H1 (cell line): ENCODE results near the gene CABCOCO1. TPM values are rescaled to one million over a fixed set of nuclear protein-coding genes. Genes with fewer than 3 reads are reported as not detected.

Experiments used
- CTCF ChIA-PET: fragments of 300-600 bp; sonication (Branson Sonifier 250); formaldehyde crosslinking; loops from one replicate; lab custom pipeline; 2021; ENCODE audit not compliant: partially characterized antibody; lab: Charles Lee
- POLR2A ChIA-PET: fragments of 300-600 bp; sonication (Branson Sonifier 250); formaldehyde crosslinking; loops from one replicate; lab custom pipeline; 2021; ENCODE audit warnings: inconsistent platforms; ENCODE audit not compliant: partially characterized antibody; lab: Charles Lee
- DNase-seq, 2 experiments: peaks; one replicate each; pipeline versions ENCODE4 v3.0.0 to v3.0.0-alpha.2; 2010 to 2022; ENCODE audit warnings: low spot score in 2 of 2, low read depth in 1 of 2, mixed read lengths in 1 of 2
- FAIRE-seq: peaks from 2 replicates; lab custom pipeline; 2011; peaks lifted over from hg19 to GRCh38; lab: Jason Lieb, UNC
- H2AFZ ChIP-seq: 2 replicates; pipeline ENCODE4 v1.8.1; 2012; ENCODE audit warnings: low read length, inconsistent platforms
- H2AK5ac ChIP-seq: 2 replicates; pipeline ENCODE4 v1.6.1; 2013; ENCODE audit warnings: low read depth, low read length
- H2BK120ac ChIP-seq: replicated peaks from 2 replicates; pipeline ENCODE3; 2013; ENCODE audit warnings: low read depth, low read length, inconsistent platforms
- H2BK12ac ChIP-seq: 2 replicates; pipeline ENCODE4 v1.6.1; 2013; ENCODE audit warnings: low read depth, low read length
- H2BK15ac ChIP-seq: 2 replicates; pipeline ENCODE4 v1.6.1; 2013; ENCODE audit warnings: low read length
- H2BK20ac ChIP-seq: 2 replicates; pipeline ENCODE4 v1.6.1; 2013; ENCODE audit warnings: low read length
- H2BK5ac ChIP-seq: 2 replicates; pipeline ENCODE4 v1.6.1; 2013; ENCODE audit warnings: low read depth, low read length
- H3K14ac ChIP-seq: 2 replicates; pipeline ENCODE4 v1.6.1; 2013; ENCODE audit warnings: inconsistent platforms; ENCODE audit not compliant: insufficient read length
- H3K18ac ChIP-seq: 2 replicates; pipeline ENCODE4 v1.6.1; 2013; ENCODE audit warnings: low read length; ENCODE audit errors: extremely low read depth
- H3K23ac ChIP-seq: 2 replicates; pipeline ENCODE4 v1.6.1; 2013; ENCODE audit warnings: inconsistent platforms; ENCODE audit not compliant: insufficient read length
- H3K23me2 ChIP-seq: 2 replicates; pipeline ENCODE4 v1.6.1; 2013; ENCODE audit warnings: low read depth, low read length
- H3K27ac ChIP-seq: 2 replicates; pipeline ENCODE4 v1.6.1; 2011; ENCODE audit warnings: low read depth, low read length, inconsistent platforms
- H3K27me3 ChIP-seq, 4 experiments: replicated peaks in 1 of 4; 1 replicate in 1 of 4; 2 replicates in 3 of 4; pipeline versions ENCODE4 v1.6.1 to v1.8.1; 2011 to 2013; ENCODE audit warnings: low read length in 3 of 4, mild to moderate bottlenecking in 3 of 4, inconsistent platforms in 2 of 4, mixed read lengths in 2 of 4, moderate library complexity in 1 of 4; ENCODE audit not compliant: control insufficient read depth in 3 of 4, insufficient read depth in 3 of 4; ENCODE audit errors: extremely low read depth in 1 of 4
- H3K36me3 ChIP-seq, 4 experiments: 2 replicates each; pipeline versions ENCODE4 v1.6.1 to v1.8.1; 2011 to 2013; ENCODE audit warnings: mild to moderate bottlenecking in 4 of 4, low read length in 3 of 4, moderate library complexity in 2 of 4, control low read depth in 1 of 4, inconsistent platforms in 1 of 4; ENCODE audit not compliant: insufficient read depth in 4 of 4, control insufficient read depth in 2 of 4
- H3K4ac ChIP-seq: replicated peaks from 2 replicates; pipeline ENCODE3; 2013; ENCODE audit warnings: low read length, low read depth, mixed read lengths, inconsistent platforms; ENCODE audit not compliant: insufficient read length
- H3K4me1 ChIP-seq, 4 experiments: replicated peaks in 1 of 4; 1 replicate in 1 of 4; 2 replicates in 3 of 4; pipeline versions ENCODE4 v1.6.1 to v1.8.1; 2011 to 2013; ENCODE audit warnings: low read length in 3 of 4, inconsistent platforms in 2 of 4, mixed read lengths in 1 of 4; ENCODE audit not compliant: insufficient read depth in 4 of 4, control insufficient read depth in 3 of 4
- H3K4me2 ChIP-seq, 2 experiments: 2 replicates each; pipeline versions ENCODE4 v1.6.1 to v1.8.1; 2011 to 2013; ENCODE audit warnings: low read depth in 2 of 2, low read length in 2 of 2, control low read depth in 1 of 2, inconsistent platforms in 1 of 2, mild to moderate bottlenecking in 1 of 2; ENCODE audit not compliant: insufficient read depth in 1 of 2
- H3K4me3 ChIP-seq, 4 experiments: fragments of 200-600, 300-600 bp in 1 of 4; sonication (generic), shearing (Covaris generic), sonication (Bioruptor Twin) in 1 of 4; 2 replicates each; pipeline versions ENCODE4 v1.5.1 to v1.8.1; 2011 to 2016; ENCODE audit warnings: low read length in 4 of 4, low read depth in 3 of 4, control low read depth in 2 of 4, inconsistent platforms in 2 of 4, mild to moderate bottlenecking in 2 of 4, mixed read lengths in 1 of 4, moderate library complexity in 1 of 4; ENCODE audit not compliant: insufficient read depth in 2 of 4; ENCODE audit errors: extremely low read depth in 1 of 4
- H3K56ac ChIP-seq: replicated peaks from 2 replicates; pipeline ENCODE3; 2013; ENCODE audit warnings: low read depth, mild to moderate bottlenecking, mixed read lengths, low read length, inconsistent platforms; ENCODE audit not compliant: insufficient read length
- H3K79me1 ChIP-seq: 2 replicates; pipeline ENCODE4 v1.6.1; 2013; ENCODE audit warnings: low read depth, low read length, control low read depth
- H3K79me2 ChIP-seq, 2 experiments: 2 replicates each; pipeline versions ENCODE4 v1.6.1 to v1.8.1; 2012 to 2013; ENCODE audit warnings: low read length in 2 of 2, mild to moderate bottlenecking in 2 of 2, inconsistent platforms in 1 of 2; ENCODE audit not compliant: insufficient read depth in 2 of 2, control insufficient read depth in 1 of 2
- H3K9ac ChIP-seq, 4 experiments: replicated peaks in 1 of 4; 1 replicate in 1 of 4; 2 replicates in 3 of 4; pipeline versions ENCODE4 v1.6.1 to v1.8.1; 2011 to 2013; ENCODE audit warnings: low read depth in 3 of 4, low read length in 3 of 4, control low read depth in 2 of 4, mild to moderate bottlenecking in 2 of 4, moderate library complexity in 2 of 4, inconsistent platforms in 1 of 4; ENCODE audit errors: extremely low read depth in 1 of 4
- H3K9me3 ChIP-seq, 2 experiments: 2 replicates each; pipeline versions ENCODE4 v1.6.1 to v1.8.1; 2012 to 2013; ENCODE audit warnings: mild to moderate bottlenecking in 2 of 2, moderate library complexity in 2 of 2, control low read depth in 1 of 2, inconsistent platforms in 1 of 2, low read depth in 1 of 2, low read length in 1 of 2, mixed read lengths in 1 of 2; ENCODE audit not compliant: insufficient read depth in 2 of 2
- H4K20me1 ChIP-seq, 2 experiments: replicated peaks in 1 of 2; 2 replicates each; pipeline versions ENCODE3 to v1.8.1; 2011 to 2013; ENCODE audit warnings: inconsistent platforms in 2 of 2, low read length in 2 of 2, mild to moderate bottlenecking in 1 of 2; ENCODE audit not compliant: insufficient read depth in 2 of 2, control insufficient read depth in 1 of 2
- H4K5ac ChIP-seq: 2 replicates; pipeline ENCODE4 v1.6.1; 2013; ENCODE audit warnings: low read length, low read depth, mixed read lengths, inconsistent platforms; ENCODE audit not compliant: insufficient read length
- H4K8ac ChIP-seq: 2 replicates; pipeline ENCODE4 v1.8.0; 2013; ENCODE audit warnings: mild to moderate bottlenecking, moderate library complexity, low read length, inconsistent platforms; ENCODE audit not compliant: insufficient read depth; ENCODE audit errors: extremely low read depth
- H4K91ac ChIP-seq: replicated peaks from 2 replicates; pipeline ENCODE3; 2013; ENCODE audit warnings: low read length, mixed read lengths, inconsistent platforms; ENCODE audit not compliant: insufficient read length
- CHD1 ChIP-seq: IDR thresholded peaks from 2 replicates; pipeline ENCODE4 v1.6.1; 2012; ENCODE audit warnings: low read depth, low read length, improper control_type of control experiment
- CHD2 ChIP-seq: IDR thresholded peaks from 2 replicates; pipeline ENCODE4 v1.6.1; 2012; ENCODE audit warnings: low read length, improper control_type of control experiment
- CREB1 ChIP-seq: IDR thresholded peaks from 2 replicates; pipeline ENCODE4 v1.6.1; 2012; ENCODE audit warnings: inconsistent platforms
- EP300 ChIP-seq, 2 experiments: IDR thresholded peaks; 1 replicate in 1 of 2; 2 replicates in 1 of 2; pipeline ENCODE4 v1.6.1; 2011 to 2012; ENCODE audit warnings: low read depth in 2 of 2, low read length in 2 of 2, mild to moderate bottlenecking in 2 of 2, borderline replicate concordance in 1 of 2, inconsistent platforms in 1 of 2, moderate library complexity in 1 of 2
- HDAC6 ChIP-seq: IDR thresholded peaks from one replicate; pipeline ENCODE4 v1.7.1; 2012; ENCODE audit warnings: low read depth, mild to moderate bottlenecking, inconsistent platforms, low read length, moderate library complexity
- JUND ChIP-seq: IDR thresholded peaks from 2 replicates; pipeline ENCODE4 v1.6.1; 2011; ENCODE audit warnings: mild to moderate bottlenecking, improper control_type of control experiment, low read length
- KDM4A ChIP-seq: IDR thresholded peaks from one replicate; pipeline ENCODE4 v1.7.1; 2012; ENCODE audit warnings: low read depth, mild to moderate bottlenecking, moderate library complexity, low read length, inconsistent platforms; ENCODE audit not compliant: severe bottlenecking
- KDM5A ChIP-seq: fragments of 200-600 bp; IDR thresholded peaks from 2 replicates; pipeline ENCODE4 v1.7.1; 2012; ENCODE audit warnings: mild to moderate bottlenecking, low read length, inconsistent platforms, mixed read lengths
- POLR2A ChIP-seq, 2 experiments: IDR thresholded peaks; 1 replicate in 1 of 2; 2 replicates in 1 of 2; pipeline ENCODE4 v1.6.1; 2011; ENCODE audit warnings: low read depth in 2 of 2, low read length in 2 of 2, mild to moderate bottlenecking in 2 of 2; ENCODE audit errors: control extremely low read depth in 1 of 2
- POLR2AphosphoS5 ChIP-seq: IDR thresholded peaks from 2 replicates; pipeline ENCODE4 v1.6.1; 2011; ENCODE audit warnings: low read depth, low read length
- POU5F1 ChIP-seq: IDR thresholded peaks from 2 replicates; pipeline ENCODE4 v1.6.1; 2011; ENCODE audit warnings: low read depth, mild to moderate bottlenecking, low read length, moderate library complexity
- RBBP5 ChIP-seq: IDR thresholded peaks from 2 replicates; pipeline ENCODE4 v1.7.1; 2012; ENCODE audit warnings: low read depth, mild to moderate bottlenecking, inconsistent platforms, low read length, moderate library complexity, borderline replicate concordance
- SIN3A ChIP-seq, 2 experiments: IDR thresholded peaks in 1 of 2; conservative IDR thresholded peaks in 1 of 2; 2 replicates each; pipeline ENCODE4 v1.6.1; 2011 to 2012; ENCODE audit warnings: low read length in 2 of 2, improper control_type of control experiment in 1 of 2, low read depth in 1 of 2, mild to moderate bottlenecking in 1 of 2
- SIX5 ChIP-seq: IDR thresholded peaks from 2 replicates; pipeline ENCODE4 v1.6.1; 2011; ENCODE audit warnings: mild to moderate bottlenecking, low read depth, low read length
- SP1 ChIP-seq: IDR thresholded peaks from 2 replicates; pipeline ENCODE4 v1.6.1; 2011; ENCODE audit warnings: low read depth, low read length
- SUZ12 ChIP-seq: fragments of 200-600 bp; sonication (generic); IDR thresholded peaks from 2 replicates; pipeline ENCODE4 v1.6.1; 2012; ENCODE audit warnings: mild to moderate bottlenecking, inconsistent platforms, low read length, moderate library complexity, mixed read lengths
- TCF12 ChIP-seq: IDR thresholded peaks from 2 replicates; pipeline ENCODE4 v1.6.1; 2011; ENCODE audit warnings: low read depth, mild to moderate bottlenecking, low read length
- WGBS, 2 experiments: shearing (Covaris generic) in 1 of 2; methylation state at CpG; one replicate each; pipeline versions ENCODE4 v1.1.6 to v1.1.7; 2013 to 2015; ENCODE audit warnings: low lambda C conversion rate in 2 of 2, mixed read lengths in 2 of 2, inconsistent platforms in 1 of 2, low coverage in 1 of 2, missing lambda C conversion rate in 1 of 2; ENCODE audit not compliant: insufficient replicate concordance in 2 of 2, insufficient coverage in 1 of 2, insufficient read length in 1 of 2; ENCODE audit errors: extremely low coverage in 1 of 2, missing lambda C conversion rate in 1 of 2; 5-methylcytosine and 5-hydroxymethylcytosine counted together
- polyA plus RNA-seq, 7 experiments: library from polyadenylated mRNA; depleted of rRNA in 3 of 7; stranded (reverse) in 5 of 7; unstranded in 2 of 7; fragments of >200 nt in 5 of 7; fragments of 200-250 nt in 2 of 7; gene quantifications; 1 replicate in 5 of 7; 2 replicates in 1 of 7; 4 replicates in 1 of 7; pipeline versions ENCODE4 v1.2.1 to v1.2.3, GENCODE V29; 2011 to 2013; ENCODE audit warnings: missing spikeins in 2 of 7, mixed read lengths in 2 of 7
- total RNA-seq: library from RNA; stranded (reverse); fragmentation: NEBNext Ultra II Directional; extraction: Animal tissue kit (Norgen Biotek cat#: 25700); gene quantifications from 2 replicates; pipeline ENCODE4 v1.2.1, GENCODE V29; 2021

Gene CABCOCO1
- total and polyA plus RNA-seq, 2 of the 8 experiments (the other 6 are each of a cell fraction or from before 2014, with no cell fraction given): not detected

DNA sequence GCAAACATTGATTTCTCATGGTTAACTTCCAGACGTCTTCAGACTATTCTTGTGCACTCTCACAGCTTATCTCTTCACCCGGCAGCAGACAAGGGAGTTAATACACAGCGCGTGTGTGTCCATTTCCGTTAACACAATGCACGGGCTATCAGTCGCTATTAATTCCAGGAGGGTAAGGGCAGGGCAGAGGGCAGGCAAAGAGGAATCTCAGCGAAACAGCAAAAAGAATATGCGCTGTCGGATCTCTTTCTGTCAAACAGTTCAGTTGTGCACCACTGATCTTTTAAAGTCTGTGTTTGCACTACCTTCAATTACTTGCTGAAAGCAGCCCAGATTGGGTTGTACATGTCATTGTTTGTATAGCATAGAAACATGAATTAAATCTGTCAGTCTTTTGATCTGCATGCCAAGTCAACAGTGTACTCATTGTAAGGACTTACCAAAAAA lies 41.1 kb upstream of the CABCOCO1 start:
- Histone ChIP-seq H3K36me3 (no peaks in the 10 kb centered on the region), H3K18ac (no peak overlapping the region), H2BK12ac (no peak overlapping the region), H3K27ac (no peak overlapping the region), H3K79me2 (no peaks in the 10 kb centered on the region), H4K5ac (no peak overlapping the region), H3K9me3 (no peaks in the 10 kb centered on the region), H2BK5ac (no peak overlapping the region), H3K4ac (no peak overlapping the region), H4K8ac (no peak overlapping the region), H3K79me1 (no peaks in the 10 kb centered on the region), H2AK5ac (no peak overlapping the region), H3K4me3 (no peak overlapping the region), H4K91ac (no peak overlapping the region), H3K4me1 (peaks cover 0 to 1% (median 0%) of the 10 kb centered on the region in 4 experiments; a peak in 3 of 7 replicates), H3K23ac (no peak overlapping the region), H3K4me2 (no peak overlapping the region), H3K23me2 (no peaks in the 10 kb centered on the region), H3K14ac (no peak overlapping the region), H2BK15ac (no peak overlapping the region), H2BK20ac (no peak overlapping the region), H3K56ac (no peak overlapping the region), H3K9ac (no peak overlapping the region), H2AFZ (peak overlapping the region; percentile 72; the same call in 1 of the 2 replicates), H3K27me3 (no peaks in the 10 kb centered on the region), H4K20me1 (no peaks in the 10 kb centered on the region), H2BK120ac (no peak overlapping the region)
- 92% methylated on average over 8 of the region's 10 CpGs; no CpG with 5 or more reads in 1 of the 2 experiments for WGBS, 2 experiments
- DNase-seq (no peak), FAIRE-seq (no peak)
- POLR2A ChIA-PET: no interaction called here
- CTCF ChIA-PET: no interaction called here
- TF ChIP-seq KDM4A: no peak
- no peak for TF ChIP-seq SP1
- no peak for TF ChIP-seq POU5F1
- no peak for TF ChIP-seq JUND
- TF ChIP-seq POLR2A (IDR thresholded peaks at IDR 0.05; ENCODE audit: control extremely low read depth in 1 of 2, low read depth in 2 of 2, low read length in 2 of 2): no peak
- no peak for TF ChIP-seq HDAC6
- TF ChIP-seq RBBP5: no peak
- TF ChIP-seq KDM5A: no peak
- TF ChIP-seq TCF12: no peak
- TF ChIP-seq CHD2: no peak
- TF ChIP-seq SIX5: no peak
- no peak for TF ChIP-seq SUZ12
- TF ChIP-seq CREB1: no peak
- no peak for TF ChIP-seq EP300 (IDR thresholded peaks at IDR 0.05; ENCODE audit: borderline replicate concordance in 1 of 2, low read depth in 2 of 2, low read length in 2 of 2)
- no peak for TF ChIP-seq SIN3A (conservative IDR thresholded peaks at IDR 0.05 in 1 of 2, IDR thresholded peaks at IDR 0.05 in 1 of 2; ENCODE audit: low read depth in 1 of 2, low read length in 2 of 2)
- no peak for TF ChIP-seq POLR2AphosphoS5
- TF ChIP-seq CHD1: no peak
